ENCODE results near the gene ZIC1.

- no peak for TF ChIP-seq POLR2A (IDR thresholded peaks at IDR 0.05)
- no peak for TF ChIP-seq CTCF (IDR thresholded peaks at IDR 0.05)
These were observed 17.8 kb downstream of the ZIC1 start for GRCh38 chr3:147426931-147427330.
